Measurements from ENCODE around the gene LRCOL1.
A peak's percentile ranks its signal among the peaks of the same experiment; 100 is the strongest.

LRCOL1 gene

GRCh38 chr12:132605892-132606291 lies 4.5 kb downstream of the LRCOL1 start:
- H3K79me1 ChIP-seq (ENCODE audit: low read depth, low read length): no peaks in the 10 kb centered on the region
- H3K9me3 ChIP-seq (replicated peaks in 1 of 2; ENCODE audit: control insufficient read depth in 2 of 2, insufficient read depth in 1 of 2, low read depth in 1 of 2, low read length in 2 of 2): peaks cover 0 to 3% of the 10 kb centered on the region in 2 donors
- H2AFZ ChIP-seq (ENCODE audit: low read length): no peak overlapping the region
- H2BK15ac ChIP-seq (ENCODE audit: low read length): no peak overlapping the region
- H4K91ac ChIP-seq (ENCODE audit: low read depth, low read length, poor library complexity): no peak overlapping the region
- peak overlapping the region; percentile 71 for H3K18ac ChIP-seq (ENCODE audit: low read length)
- no peak for DNase-seq (ENCODE audit: low spot score)
- WGBS, 2 donors (ENCODE audit: extremely low coverage in 2 of 2, insufficient read length in 2 of 2, insufficient replicate concordance in 1 of 2): no CpG with 5 or more reads among the region's 18 CpGs
- H2AK5ac ChIP-seq (ENCODE audit: low read depth, low read length): peak overlapping the region; percentile 88
- H3K27ac ChIP-seq (replicated peaks; ENCODE audit: low read length): no peak overlapping the region
- H3K36me3 ChIP-seq (replicated peaks in 1 of 2; ENCODE audit: control insufficient read depth in 2 of 2, insufficient read depth in 2 of 2, low read length in 2 of 2): no peaks in the 10 kb centered on the region
- H3K4ac ChIP-seq (ENCODE audit: low read length): no peak overlapping the region
- H2BK12ac ChIP-seq (ENCODE audit: low read length): no peak overlapping the region
- no peak overlapping the region for H2BK120ac ChIP-seq (ENCODE audit: low read depth, low read length)
- H3K27me3 ChIP-seq (ENCODE audit: control insufficient read depth in 3 of 3, insufficient read depth in 3 of 3, low read depth in 1 of 3, low read length in 3 of 3): peaks cover 0 to 31% (median 29%) of the 10 kb centered on the region in 3 experiments
- H3K14ac ChIP-seq (ENCODE audit: low read length): no peak overlapping the region
- H4K8ac ChIP-seq (ENCODE audit: low read depth, low read length): no peak overlapping the region
- peak overlapping the region; percentile 53 for H2BK5ac ChIP-seq (ENCODE audit: low read length)
- H3K23ac ChIP-seq (ENCODE audit: low read depth, low read length, poor library complexity): peak overlapping the region; percentile 31
- no peak overlapping the region for H3K4me3 ChIP-seq (ENCODE audit: low read length in 2 of 2)
- H3K4me2 ChIP-seq (ENCODE audit: insufficient read depth, low read length, poor library complexity, severe bottlenecking): no peak overlapping the region
- H3K9ac ChIP-seq (ENCODE audit: low read depth, low read length, poor library complexity): no peak overlapping the region
- peaks cover 16 to 44% of the 10 kb centered on the region in 2 donors for H3K4me1 ChIP-seq (ENCODE audit: control insufficient read depth in 2 of 2, insufficient read depth in 1 of 2, low read depth in 1 of 2, low read length in 2 of 2)

GRCh38 chr12:132604668-132605441 lies 5.5 kb downstream of the LRCOL1 start:
- Histone ChIP-seq H3K4me1 (ENCODE audit: control insufficient read depth in 2 of 2, insufficient read depth in 1 of 2, low read depth in 1 of 2, low read length in 2 of 2) (peaks cover 21 to 43% of the 10 kb centered on the region in 2 donors), H3K4me2 (ENCODE audit: insufficient read depth, low read length, poor library complexity, severe bottlenecking) (no peak overlapping the region), H2AK5ac (ENCODE audit: low read depth, low read length) (peak overlapping the region; percentile 79), H2BK15ac (ENCODE audit: low read length) (peak overlapping the region; percentile 61), H4K91ac (ENCODE audit: low read depth, low read length, poor library complexity) (no peak overlapping the region), H3K14ac (ENCODE audit: low read length) (peak overlapping the region; percentile 25), H2AFZ (ENCODE audit: low read length) (no peak overlapping the region), H2BK120ac (ENCODE audit: low read depth, low read length) (no peak overlapping the region), H3K4me3 (ENCODE audit: low read length in 2 of 2) (no peak overlapping the region), H3K27me3 (ENCODE audit: control insufficient read depth in 3 of 3, insufficient read depth in 3 of 3, low read depth in 1 of 3, low read length in 3 of 3) (peaks cover 0 to 40% (median 22%) of the 10 kb centered on the region in 3 experiments), H2BK5ac (ENCODE audit: low read length) (peak overlapping the region; percentile 39), H3K9ac (ENCODE audit: low read depth, low read length, poor library complexity) (peak overlapping the region; percentile 7), H2BK12ac (ENCODE audit: low read length) (no peak overlapping the region), H3K27ac (replicated peaks; ENCODE audit: low read length) (no peak overlapping the region), H4K8ac (ENCODE audit: low read depth, low read length) (no peak overlapping the region), H3K4ac (ENCODE audit: low read length) (no peak overlapping the region), H3K36me3 (replicated peaks in 1 of 2; ENCODE audit: control insufficient read depth in 2 of 2, insufficient read depth in 2 of 2, low read length in 2 of 2) (no peaks in the 10 kb centered on the region), H3K79me1 (ENCODE audit: low read depth, low read length) (no peaks in the 10 kb centered on the region), H3K18ac (ENCODE audit: low read length) (peak overlapping the region; percentile 90), H3K23ac (ENCODE audit: low read depth, low read length, poor library complexity) (peak overlapping the region; percentile 45), H3K9me3 (replicated peaks in 1 of 2; ENCODE audit: control insufficient read depth in 2 of 2, insufficient read depth in 1 of 2, low read depth in 1 of 2, low read length in 2 of 2) (no peaks in the 10 kb centered on the region)
- no peak for DNase-seq (ENCODE audit: low spot score)
- WGBS, 2 donors (ENCODE audit: extremely low coverage in 2 of 2, insufficient read length in 2 of 2, insufficient replicate concordance in 1 of 2): no CpG with 5 or more reads among the region's 16 CpGs

GRCh38 chr12:132604151-132604618 lies 6.2 kb downstream of the LRCOL1 start:
- no peak overlapping the region for H3K4me3 ChIP-seq (ENCODE audit: low read length in 2 of 2)
- peak overlapping the region; percentile 73 for H2BK12ac ChIP-seq (ENCODE audit: low read length)
- H3K9me3 ChIP-seq (replicated peaks in 1 of 2; ENCODE audit: control insufficient read depth in 2 of 2, insufficient read depth in 1 of 2, low read depth in 1 of 2, low read length in 2 of 2): no peaks in the 10 kb centered on the region
- H3K4ac ChIP-seq (ENCODE audit: low read length): no peak overlapping the region
- no peak overlapping the region for H3K27ac ChIP-seq (replicated peaks; ENCODE audit: low read length)
- H3K4me1 ChIP-seq (ENCODE audit: control insufficient read depth in 2 of 2, insufficient read depth in 1 of 2, low read depth in 1 of 2, low read length in 2 of 2): peaks cover 21 to 43% of the 10 kb centered on the region in 2 donors
- H3K14ac ChIP-seq (ENCODE audit: low read length): peak overlapping the region; percentile 25
- WGBS, 2 donors (ENCODE audit: extremely low coverage in 2 of 2, insufficient read length in 2 of 2, insufficient replicate concordance in 1 of 2): no CpG with 5 or more reads among the region's 26 CpGs
- H2BK120ac ChIP-seq (ENCODE audit: low read depth, low read length): no peak overlapping the region
- H4K91ac ChIP-seq (ENCODE audit: low read depth, low read length, poor library complexity): peak overlapping the region; percentile 72
- H3K27me3 ChIP-seq (ENCODE audit: control insufficient read depth in 3 of 3, insufficient read depth in 3 of 3, low read depth in 1 of 3, low read length in 3 of 3): peaks cover 0 to 40% (median 19%) of the 10 kb centered on the region in 3 experiments
- peak overlapping the region; percentile 64 for H2BK15ac ChIP-seq (ENCODE audit: low read length)
- H3K9ac ChIP-seq (ENCODE audit: low read depth, low read length, poor library complexity): peak overlapping the region; percentile 60
- no peak overlapping the region for H4K8ac ChIP-seq (ENCODE audit: low read depth, low read length)
- no peak overlapping the region for H3K4me2 ChIP-seq (ENCODE audit: insufficient read depth, low read length, poor library complexity, severe bottlenecking)
- no peak for DNase-seq (ENCODE audit: low spot score)
- H3K23ac ChIP-seq (ENCODE audit: low read depth, low read length, poor library complexity): peak overlapping the region; percentile 45
- no peak overlapping the region for H2AFZ ChIP-seq (ENCODE audit: low read length)
- H3K79me1 ChIP-seq (ENCODE audit: low read depth, low read length): no peaks in the 10 kb centered on the region
- peak overlapping the region; percentile 90 for H3K18ac ChIP-seq (ENCODE audit: low read length)
- H2BK5ac ChIP-seq (ENCODE audit: low read length): peak overlapping the region; percentile 53
- peak overlapping the region; percentile 79 for H2AK5ac ChIP-seq (ENCODE audit: low read depth, low read length)
- H3K36me3 ChIP-seq (replicated peaks in 1 of 2; ENCODE audit: control insufficient read depth in 2 of 2, insufficient read depth in 2 of 2, low read length in 2 of 2): no peaks in the 10 kb centered on the region
